ENCODE measurements around the gene SPOCD1.

DNA sequence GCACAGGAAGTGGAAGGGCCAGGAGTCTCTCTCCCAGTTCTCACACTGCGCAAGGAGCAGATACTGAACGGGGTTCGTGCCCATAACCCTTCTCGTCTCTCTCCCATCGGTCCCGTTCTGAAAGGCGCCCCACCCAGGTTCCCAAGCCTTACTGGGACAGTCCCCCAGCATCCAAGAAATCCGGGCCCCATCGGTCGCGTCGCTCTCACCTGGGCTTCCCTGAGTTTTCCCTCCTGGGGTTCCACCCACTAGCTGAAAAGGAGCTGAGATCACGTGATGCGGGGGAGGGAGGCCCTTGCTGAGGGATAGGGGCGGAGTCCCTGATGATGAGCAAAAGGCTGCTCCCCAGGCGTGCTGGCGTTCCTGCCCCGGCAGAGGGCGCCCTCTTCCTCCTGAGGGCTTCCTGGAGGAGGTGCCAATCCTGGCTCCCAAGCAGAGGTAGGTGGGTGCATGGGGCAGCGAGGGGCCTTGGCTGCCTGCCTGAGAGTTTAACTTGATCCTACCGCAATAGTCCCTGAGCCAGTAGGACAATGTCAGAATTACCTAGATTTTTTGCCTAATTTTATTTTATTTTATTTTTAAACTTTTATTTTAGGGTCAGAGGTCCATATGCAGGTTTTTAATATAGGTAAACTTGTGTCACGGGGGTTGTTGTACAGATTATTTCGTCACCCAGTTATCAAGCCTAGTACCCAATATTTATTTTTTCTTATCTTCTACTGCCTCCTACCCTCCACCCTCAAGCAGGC lies at the start of gene SPOCD1:
- TF ChIP-seq, protein P1, sequence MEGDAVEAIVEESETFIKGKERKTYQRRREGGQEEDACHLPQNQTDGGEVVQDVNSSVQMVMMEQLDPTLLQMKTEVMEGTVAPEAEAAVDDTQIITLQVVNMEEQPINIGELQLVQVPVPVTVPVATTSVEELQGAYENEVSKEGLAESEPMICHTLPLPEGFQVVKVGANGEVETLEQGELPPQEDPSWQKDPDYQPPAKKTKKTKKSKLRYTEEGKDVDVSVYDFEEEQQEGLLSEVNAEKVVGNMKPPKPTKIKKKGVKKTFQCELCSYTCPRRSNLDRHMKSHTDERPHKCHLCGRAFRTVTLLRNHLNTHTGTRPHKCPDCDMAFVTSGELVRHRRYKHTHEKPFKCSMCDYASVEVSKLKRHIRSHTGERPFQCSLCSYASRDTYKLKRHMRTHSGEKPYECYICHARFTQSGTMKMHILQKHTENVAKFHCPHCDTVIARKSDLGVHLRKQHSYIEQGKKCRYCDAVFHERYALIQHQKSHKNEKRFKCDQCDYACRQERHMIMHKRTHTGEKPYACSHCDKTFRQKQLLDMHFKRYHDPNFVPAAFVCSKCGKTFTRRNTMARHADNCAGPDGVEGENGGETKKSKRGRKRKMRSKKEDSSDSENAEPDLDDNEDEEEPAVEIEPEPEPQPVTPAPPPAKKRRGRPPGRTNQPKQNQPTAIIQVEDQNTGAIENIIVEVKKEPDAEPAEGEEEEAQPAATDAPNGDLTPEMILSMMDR (IDR thresholded peaks at IDR 0.05) = peak; percentile 83
- TF ChIP-seq SIN3A (IDR thresholded peaks at IDR 0.05; ENCODE audit: borderline replicate concordance, insufficient read depth, low read depth, low read length) (no peak), POLR2AphosphoS5 (IDR thresholded peaks at IDR 0.05; ENCODE audit: low read depth, low read length) (no peak)
- TF ChIP-seq, protein P2, sequence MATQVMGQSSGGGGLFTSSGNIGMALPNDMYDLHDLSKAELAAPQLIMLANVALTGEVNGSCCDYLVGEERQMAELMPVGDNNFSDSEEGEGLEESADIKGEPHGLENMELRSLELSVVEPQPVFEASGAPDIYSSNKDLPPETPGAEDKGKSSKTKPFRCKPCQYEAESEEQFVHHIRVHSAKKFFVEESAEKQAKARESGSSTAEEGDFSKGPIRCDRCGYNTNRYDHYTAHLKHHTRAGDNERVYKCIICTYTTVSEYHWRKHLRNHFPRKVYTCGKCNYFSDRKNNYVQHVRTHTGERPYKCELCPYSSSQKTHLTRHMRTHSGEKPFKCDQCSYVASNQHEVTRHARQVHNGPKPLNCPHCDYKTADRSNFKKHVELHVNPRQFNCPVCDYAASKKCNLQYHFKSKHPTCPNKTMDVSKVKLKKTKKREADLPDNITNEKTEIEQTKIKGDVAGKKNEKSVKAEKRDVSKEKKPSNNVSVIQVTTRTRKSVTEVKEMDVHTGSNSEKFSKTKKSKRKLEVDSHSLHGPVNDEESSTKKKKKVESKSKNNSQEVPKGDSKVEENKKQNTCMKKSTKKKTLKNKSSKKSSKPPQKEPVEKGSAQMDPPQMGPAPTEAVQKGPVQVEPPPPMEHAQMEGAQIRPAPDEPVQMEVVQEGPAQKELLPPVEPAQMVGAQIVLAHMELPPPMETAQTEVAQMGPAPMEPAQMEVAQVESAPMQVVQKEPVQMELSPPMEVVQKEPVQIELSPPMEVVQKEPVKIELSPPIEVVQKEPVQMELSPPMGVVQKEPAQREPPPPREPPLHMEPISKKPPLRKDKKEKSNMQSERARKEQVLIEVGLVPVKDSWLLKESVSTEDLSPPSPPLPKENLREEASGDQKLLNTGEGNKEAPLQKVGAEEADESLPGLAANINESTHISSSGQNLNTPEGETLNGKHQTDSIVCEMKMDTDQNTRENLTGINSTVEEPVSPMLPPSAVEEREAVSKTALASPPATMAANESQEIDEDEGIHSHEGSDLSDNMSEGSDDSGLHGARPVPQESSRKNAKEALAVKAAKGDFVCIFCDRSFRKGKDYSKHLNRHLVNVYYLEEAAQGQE (IDR thresholded peaks at IDR 0.05; ENCODE audit: insufficient read depth in 1 of 2, low read depth in 2 of 2, low read length in 1 of 2) = no peak

All from Panc1 (cell line).